Lung microvascular endothelial cell (primary cell): ENCODE measurements around the gene TCFL5. TPM values are rescaled to one million over a fixed set of nuclear protein-coding genes. Genes with fewer than 3 reads are reported as not detected.
A peak's percentile ranks its signal among the peaks of the same experiment; 100 is the strongest.

ENCODE experiments used
- DNase-seq, 2 donors: peaks; one replicate each; pipeline versions ENCODE4 v3.0.0 to v3.0.0-alpha.2; 2010; ENCODE audit warnings: low read depth in 2 of 2
- total RNA-seq: library from RNA; depleted of rRNA; stranded (reverse); fragments of >200 nt; gene quantifications from 2 replicates; pipeline ENCODE4 v1.2.1, GENCODE V29; 2014

Gene TCFL5
- total RNA-seq = 7.2 and 11.7 TPM in 2 replicates

DNA sequence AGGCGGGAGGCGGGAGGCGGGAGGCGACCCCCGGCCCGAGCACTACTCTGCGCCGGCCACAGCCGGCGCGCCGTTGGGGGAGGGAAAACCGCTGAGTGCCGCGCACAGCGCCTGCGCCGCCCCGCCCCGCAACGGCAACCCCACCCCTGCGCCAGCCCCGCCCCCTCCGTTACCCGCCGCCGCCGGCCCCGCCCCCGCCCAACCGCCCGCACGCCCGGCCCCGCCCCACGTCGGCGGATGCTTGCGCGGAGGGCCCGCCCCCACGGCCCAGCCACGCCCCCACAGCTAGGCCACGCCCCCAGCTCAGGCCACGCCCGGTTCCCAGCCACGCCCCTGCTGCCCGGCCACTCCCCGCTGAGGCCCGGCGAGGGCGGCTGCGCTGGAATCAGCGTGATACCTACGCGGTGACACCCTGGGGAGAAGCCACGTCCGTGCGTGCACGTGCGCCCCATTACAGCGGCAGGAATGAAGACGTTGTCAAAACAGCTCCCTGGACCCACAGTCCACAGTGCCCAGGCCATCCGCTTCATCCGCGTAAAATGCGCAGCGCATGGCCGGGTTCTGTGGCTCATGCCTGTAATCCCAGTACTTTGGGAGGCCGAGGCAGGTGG, at the start of gene TCFL5:
TCFL5 (minus strand) TSS at position 97 of the 611 bp plus-strand sequence. CDS start 152 bp downstream, outside the sequence.
- DNase-seq = peak; percentile 90 to 95

- no peak for DNase-seq
These were observed 49.3 kb upstream of the TCFL5 start for GRCh38 chr20:62910777-62911497.

DNA sequence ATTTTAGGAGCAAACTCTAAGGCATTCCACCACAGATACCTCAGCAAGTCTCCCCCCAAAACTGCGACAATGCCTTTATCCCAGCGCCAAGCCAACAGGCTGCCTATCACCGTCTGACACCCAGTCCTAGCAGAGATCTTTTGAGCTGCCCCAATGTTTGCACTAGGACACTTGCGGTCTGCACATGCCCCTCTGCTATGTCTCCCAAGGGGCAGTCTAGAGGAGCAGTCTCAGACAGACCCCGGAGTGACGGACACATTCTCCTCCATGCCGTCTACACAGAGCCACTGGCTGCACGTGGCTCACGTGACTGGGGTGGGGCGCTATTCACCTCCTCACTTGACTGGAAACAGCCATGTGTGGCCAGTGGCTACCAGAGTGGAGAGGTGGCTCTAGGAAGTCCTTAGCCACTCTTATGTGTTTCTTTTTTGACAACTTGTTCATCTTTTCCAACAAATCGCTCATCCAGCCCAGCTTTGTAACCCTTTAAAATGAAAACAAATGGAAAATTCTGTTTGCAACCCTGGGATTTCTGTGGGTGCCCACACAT, 48.7 kb upstream of the TCFL5 start:
- DNase-seq = no peak

- no peak for DNase-seq
These were observed 47.6 kb upstream of the TCFL5 start for GRCh38 chr20:62908971-62909791.

- DNase-seq = no peak
These were observed 46.0 kb upstream of the TCFL5 start for GRCh38 chr20:62907384-62908317.

DNA sequence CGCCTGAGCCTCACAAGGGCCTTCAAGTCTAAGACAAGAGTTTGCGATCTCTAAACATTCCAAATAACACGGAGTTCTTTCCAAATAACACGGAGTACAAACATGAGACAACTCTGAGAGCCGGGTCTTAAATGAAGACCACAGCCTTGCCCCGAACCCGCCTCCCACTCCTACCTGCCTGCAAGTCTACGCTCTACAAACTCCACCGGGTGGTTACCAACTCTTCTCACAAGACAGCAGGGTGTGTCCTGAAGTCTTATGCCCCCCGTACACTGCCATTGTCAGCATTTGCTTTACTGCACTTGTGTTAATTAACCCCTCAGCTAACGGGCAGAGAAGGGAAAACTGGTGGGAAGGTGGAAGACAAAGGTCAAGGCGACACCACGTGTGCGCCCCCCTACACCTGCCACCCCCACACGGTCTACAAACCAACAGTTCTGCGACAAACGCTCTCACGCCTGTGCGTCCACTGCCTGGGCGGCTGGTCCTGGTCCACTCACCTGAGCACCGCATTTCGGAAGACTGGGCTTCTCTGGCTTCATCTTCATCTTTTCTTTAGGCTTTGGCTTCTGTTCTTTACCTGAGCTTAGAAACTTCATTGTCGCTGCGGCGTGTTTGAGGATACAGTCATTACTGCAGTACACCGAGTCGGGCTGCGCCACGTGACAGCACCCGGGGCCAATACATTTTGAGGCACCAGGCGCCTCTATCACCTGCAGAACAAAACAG, 45.2 kb upstream of the TCFL5 start:
- DNase-seq = no peak

- DNase-seq = no peak
These were observed 44.6 kb upstream of the TCFL5 start for GRCh38 chr20:62906209-62906608.

- peak in 1 of 2 donors; percentile 76 for DNase-seq
These were observed 44.0 kb upstream of the TCFL5 start for GRCh38 chr20:62905536-62906117.

DNA sequence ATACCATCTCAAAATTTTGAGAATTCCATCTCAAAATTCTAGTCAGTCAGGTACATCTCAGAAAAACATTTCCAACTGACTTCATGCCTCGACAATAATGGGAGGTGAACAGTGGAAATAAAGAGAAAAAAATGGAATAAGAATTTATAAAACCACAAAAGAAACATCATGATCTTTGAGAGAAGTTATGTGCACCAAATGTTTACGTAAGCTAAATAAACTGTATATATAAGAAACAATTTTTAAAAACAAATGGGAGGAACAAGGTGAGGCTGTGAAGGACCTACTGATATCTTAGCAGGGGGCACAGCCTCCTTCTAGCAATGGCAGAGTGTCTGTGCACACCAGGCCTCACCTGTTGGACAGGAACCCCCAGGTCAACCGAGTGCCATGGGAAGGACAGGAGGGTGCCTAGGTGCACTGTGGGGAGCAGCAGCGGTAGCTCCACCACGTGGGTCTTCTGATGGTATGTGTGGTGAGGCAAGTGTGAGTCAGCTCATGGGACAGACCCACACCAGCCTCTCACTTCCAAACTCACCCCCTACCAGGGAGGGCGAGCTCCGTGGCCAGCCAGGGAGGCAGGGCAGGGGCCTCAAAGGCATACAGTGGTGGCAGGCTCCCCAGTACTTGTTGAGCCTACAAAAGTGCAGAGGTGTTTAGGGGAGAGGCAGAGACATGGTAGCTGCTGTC, 41.4 kb upstream of the TCFL5 start:
- DNase-seq = no peak

GRCh38 chr20:62901891-62902290, 40.3 kb upstream of the TCFL5 start:
- no peak for DNase-seq

DNA sequence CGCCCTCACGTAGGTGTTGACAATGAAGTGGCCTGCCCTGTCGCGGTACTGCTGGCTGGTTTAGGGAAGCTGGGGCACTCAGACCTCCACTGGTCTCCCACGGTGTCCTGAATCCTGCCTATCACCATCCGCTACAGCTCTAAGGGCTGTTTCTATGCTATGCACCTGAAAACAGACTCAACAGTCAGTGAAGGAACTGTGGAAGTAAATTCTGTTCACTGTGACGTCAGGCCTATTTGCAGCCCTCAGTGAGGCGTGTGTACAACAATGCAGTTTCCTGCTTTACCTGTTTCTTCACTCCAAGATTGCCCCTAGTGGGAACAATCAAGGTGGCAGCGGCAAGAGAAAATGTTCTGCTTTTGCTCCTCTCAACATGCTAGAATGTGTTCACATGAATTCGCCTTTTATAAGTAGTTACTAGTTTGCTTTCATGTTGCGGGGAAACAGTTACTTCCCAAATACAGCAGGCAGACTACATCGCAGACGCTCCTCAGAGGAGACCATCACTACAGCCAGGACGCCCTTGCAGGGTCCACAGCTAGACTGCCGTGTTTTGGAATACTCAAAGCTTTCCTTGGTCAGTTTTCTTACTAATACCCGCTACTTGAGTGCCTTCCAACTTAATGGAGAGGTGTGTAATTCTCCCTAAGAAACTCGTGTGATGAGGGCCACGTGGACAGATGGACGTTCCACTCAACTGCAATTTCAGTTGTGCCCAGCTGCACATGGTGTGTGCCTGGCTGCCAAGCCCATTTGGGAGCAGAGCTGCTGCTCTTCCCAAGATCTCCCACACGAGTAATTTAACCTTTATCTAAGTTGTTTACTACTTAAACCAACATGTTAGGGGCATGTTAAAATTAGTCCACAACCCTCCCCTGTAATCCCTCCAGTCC, 39.3 kb upstream of the TCFL5 start:
- DNase-seq = peak; percentile 21 to 25

DNA sequence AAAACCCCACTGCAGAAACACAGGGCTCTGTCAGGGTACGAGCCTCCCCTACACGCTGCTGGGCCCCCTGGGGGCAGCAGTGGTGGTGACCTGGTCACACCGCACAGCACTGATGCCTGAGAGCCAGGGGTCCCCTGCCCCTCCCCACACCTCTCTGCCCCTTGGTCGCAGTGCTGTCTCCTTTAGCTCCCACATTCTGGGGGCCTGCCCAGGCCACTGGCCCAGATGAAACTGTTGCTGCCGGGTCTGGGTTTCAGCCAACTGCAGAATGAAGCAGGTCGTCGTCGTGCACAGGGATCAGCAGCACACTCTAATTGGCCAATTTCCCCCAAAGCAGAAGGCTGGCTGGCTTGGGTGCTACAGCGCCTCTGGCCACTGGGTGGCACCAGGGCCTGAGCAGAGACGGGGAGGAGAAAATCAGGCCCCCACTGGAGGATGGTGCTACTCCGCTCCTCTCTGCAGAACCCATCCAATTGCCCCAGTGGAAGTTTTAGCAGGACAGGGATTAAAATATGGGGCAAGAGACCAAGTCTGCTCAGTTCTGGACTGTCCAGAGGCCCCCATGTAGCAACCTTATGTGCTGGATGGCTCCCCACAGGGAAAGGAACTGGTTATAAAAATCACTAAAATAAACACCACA, 38.5 kb upstream of the TCFL5 start:
- DNase-seq = peak; percentile 76 to 84

- peak; percentile 25 to 60 for DNase-seq
These were observed 38.0 kb upstream of the TCFL5 start for GRCh38 chr20:62899633-62900051.

- DNase-seq = no peak
These were observed 37.5 kb upstream of the TCFL5 start for GRCh38 chr20:62898970-62899632.

- DNase-seq = no peak
These were observed 36.7 kb upstream of the TCFL5 start for GRCh38 chr20:62898093-62898964.

- no peak for DNase-seq
These were observed 36.0 kb upstream of the TCFL5 start for GRCh38 chr20:62897666-62898065.
